Midbrain (tissue), 1 donor: ENCODE measurements around the gene VSNL1.

ENCODE experiments used
- DNase-seq: peaks from one replicate; lab custom pipeline; 2025; lab: John Stamatoyannopoulos, UW

The VSNL1 gene

GRCh38 chr2:17614174-17614930, 73.9 kb downstream of the VSNL1 start:
- DNase-seq = no peak

DNA sequence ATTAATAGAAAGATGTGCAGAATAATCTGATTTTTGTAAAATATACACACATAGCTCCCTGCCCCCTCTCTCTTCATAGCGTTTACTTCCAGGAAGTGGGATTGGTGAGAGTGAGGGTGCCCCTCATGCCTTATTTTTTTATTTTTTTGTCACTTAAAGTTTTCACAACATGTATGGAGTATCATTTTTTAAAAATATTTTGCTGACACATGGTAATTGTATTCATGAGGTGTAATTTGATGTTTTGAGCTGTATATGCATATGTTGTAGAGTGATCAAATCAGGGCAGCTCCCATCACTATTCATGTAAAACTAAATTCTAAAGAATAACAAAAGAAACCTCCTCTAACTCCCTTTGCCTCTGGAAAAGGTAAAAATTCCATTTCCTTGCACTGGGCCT, 74.7 kb downstream of the VSNL1 start:
- no peak for DNase-seq

- DNase-seq = no peak
Observed at GRCh38 chr2:17615728-17616351, 75.3 kb downstream of the VSNL1 start.

- no peak for DNase-seq
Observed at GRCh38 chr2:17616405-17616804, 75.9 kb downstream of the VSNL1 start.

DNA sequence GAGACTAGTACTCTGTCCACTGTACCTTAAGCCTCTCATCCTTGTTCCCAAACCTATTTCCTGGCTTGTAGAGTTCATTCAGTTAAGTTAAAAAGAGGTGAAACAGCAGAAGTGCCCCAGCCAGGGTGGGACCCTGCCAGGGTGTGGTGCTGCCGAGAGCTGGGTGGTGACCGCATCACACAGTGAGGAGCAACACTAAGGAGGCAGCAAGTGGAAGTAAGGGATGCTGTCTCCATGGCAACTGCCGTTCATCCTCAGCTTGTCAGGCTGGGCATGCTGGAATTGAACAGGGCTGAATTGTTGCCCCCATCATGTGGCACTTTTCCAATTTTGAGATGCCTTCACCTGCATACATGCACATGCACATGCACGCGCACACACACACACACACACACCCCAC, 77.0 kb downstream of the VSNL1 start:
- DNase-seq = no peak

GRCh38 chr2:17617955-17618354, 77.5 kb downstream of the VSNL1 start:
- DNase-seq = no peak

DNA sequence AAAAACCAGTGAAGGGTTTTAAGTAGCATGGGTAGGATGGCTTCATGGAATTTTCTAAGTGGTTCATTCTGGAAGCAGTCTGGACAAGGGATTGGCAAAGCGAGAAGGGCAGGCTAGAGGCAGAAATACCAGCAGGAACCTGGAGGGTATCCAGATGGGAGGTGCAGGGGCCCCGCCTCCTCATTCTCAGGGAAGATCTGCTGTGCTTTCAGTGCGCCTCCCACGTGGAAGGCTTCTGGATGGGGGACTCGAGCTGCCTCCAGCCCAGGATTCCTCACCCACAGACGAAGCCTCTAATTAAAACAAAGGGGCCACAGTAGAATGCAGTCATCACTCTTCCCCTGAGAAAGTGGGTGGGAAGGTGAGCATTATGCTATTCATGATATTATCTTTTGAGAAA, 79.8 kb downstream of the VSNL1 start:
- no peak for DNase-seq

- DNase-seq = no peak
Observed at GRCh38 chr2:17620841-17621240, 80.3 kb downstream of the VSNL1 start.

DNA sequence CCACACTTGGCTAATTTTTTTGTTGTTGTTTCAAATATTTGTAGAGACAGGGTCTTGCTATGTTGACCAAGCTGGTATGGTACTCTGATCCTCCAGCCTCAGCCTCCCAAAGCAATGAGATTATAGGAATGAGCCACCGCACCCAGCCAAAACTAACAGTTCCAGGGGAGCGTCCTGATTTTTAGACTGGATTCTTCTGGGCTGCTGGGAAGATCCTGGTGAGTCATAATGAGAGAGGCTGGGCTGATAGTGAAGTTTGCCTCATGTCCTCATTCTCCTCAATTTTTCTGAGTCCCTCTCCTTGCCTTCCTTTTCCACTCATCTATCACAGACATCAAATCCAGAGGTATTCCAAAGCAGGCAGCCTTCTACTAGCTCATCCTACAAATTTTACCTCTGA, 81.3 kb downstream of the VSNL1 start:
- no peak for DNase-seq

DNA sequence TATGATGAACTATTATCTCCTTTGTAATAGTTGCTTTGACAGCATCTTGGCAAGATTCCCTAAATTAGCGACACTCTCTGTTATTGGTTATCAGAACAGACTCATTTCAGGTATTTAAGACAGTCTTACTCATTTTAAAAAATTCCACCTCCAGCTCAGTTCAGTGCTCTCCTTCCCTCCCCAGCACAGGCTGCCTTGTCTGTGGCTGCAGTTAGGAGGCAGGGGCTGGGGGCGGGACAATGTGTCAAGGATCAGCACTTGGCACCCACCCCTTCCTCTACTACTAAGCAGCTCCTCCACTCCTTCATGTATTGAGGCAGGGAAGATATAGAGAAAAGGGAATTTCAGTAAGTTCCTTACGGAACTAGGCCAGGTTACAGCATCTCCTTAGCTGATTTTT, 85.0 kb downstream of the VSNL1 start:
- DNase-seq = no peak

DNA sequence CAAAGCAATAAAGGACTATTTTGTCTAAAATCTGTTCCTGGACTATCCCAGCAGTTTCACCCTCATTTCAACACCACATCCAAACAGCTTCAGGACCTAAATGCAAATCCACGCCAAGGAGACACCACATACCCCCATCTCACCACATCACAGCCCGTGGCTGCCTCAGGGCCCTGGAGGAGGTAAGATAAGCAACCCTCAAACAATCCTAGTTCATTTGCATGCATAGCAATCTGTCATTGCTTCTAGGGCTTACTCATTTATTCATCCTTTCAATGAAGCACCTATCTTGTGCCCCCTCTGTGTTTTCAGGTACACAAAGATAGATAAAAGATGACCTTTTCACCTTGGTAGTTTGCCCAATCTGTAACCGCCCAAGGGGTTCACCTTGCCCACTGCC, 86.5 kb downstream of the VSNL1 start:
- no peak for DNase-seq

DNA sequence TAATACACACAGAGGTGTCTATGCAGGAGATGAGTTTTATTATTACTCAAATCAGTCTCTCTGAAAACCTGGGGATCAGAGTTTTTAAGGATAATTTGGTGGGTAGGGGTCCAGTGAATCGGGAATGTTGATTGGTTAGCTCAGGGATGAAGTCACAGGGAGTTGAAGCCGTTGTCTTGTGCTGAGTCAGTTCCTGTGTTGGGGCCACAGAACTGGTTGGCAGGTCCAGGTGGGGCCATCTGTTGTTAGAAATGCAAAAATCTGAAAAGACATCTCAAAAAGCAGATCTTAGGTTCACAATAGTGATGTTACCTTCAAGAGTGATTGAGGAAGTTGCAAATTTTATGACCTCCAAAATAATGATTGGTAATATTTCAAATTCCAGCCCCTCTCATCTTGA, 86.9 kb downstream of the VSNL1 start:
- no peak for DNase-seq

DNA sequence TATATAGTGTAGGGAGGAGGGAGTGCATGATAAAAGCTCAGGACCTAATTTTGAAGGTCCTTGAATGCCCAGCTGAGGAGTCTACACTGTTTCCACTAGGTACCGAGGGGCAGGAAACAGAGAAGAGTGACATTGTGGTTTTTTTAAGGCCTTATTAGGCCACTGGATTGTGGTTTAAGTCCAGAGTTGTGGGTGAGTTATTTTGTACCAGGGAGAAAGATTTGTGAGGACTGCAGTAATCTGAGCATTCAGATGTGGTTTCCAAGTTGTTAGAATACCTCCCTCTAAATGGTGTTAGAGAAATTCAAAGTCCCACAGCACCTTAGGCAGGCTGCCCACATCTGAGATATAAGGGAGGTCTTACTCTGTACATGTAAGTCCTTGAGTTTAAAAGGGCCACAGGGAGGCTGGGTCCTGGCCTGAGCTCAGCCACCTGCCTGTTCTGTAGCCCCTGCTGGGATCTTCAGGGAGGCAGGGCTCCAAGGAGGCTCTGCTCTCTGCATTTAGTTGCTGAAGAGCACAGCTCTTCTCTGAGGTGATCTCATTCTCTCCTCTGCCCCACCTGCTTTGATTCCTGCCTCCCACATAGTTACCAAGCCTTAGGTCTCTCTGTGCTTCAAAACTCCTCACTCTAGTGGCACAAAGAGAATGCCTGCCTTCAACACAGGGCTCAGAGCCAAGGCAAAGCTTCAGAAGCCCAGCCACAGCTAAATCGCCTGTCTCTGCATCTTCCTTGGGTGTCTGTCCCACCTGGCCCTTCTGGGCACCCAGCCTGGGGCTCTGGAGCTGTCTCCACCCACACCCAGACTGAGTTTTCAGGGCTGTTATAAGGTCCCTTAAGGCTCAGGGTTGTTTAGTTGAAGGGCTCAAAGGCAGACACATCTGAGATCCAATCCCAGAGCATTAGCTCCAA, 88.1 kb downstream of the VSNL1 start:
- DNase-seq = no peak

GRCh38 chr2:17630089-17630488, 89.6 kb downstream of the VSNL1 start:
- DNase-seq = no peak

DNA sequence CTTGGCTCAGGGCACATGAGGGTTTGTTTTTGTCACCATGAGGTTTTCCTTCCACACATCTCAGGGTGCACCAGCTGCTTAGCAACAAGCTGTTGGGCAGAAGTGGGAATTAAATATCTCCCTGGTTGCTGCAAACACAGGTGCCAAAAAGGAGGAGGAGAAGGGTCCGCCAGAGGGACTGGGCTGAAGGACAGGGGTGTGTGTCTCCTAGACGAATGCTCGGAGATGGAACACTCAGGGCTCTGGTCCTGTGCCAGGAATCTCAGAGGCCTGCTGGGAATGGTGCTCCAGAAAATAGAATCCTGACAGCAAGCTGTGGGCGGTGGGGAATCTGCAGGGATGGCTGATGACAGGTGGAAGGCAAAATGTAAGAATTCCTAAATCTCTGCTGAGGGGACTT, 94.5 kb downstream of the VSNL1 start:
- no peak for DNase-seq

GRCh38 chr2:17636257-17636656, 95.8 kb downstream of the VSNL1 start:
- no peak for DNase-seq

DNA sequence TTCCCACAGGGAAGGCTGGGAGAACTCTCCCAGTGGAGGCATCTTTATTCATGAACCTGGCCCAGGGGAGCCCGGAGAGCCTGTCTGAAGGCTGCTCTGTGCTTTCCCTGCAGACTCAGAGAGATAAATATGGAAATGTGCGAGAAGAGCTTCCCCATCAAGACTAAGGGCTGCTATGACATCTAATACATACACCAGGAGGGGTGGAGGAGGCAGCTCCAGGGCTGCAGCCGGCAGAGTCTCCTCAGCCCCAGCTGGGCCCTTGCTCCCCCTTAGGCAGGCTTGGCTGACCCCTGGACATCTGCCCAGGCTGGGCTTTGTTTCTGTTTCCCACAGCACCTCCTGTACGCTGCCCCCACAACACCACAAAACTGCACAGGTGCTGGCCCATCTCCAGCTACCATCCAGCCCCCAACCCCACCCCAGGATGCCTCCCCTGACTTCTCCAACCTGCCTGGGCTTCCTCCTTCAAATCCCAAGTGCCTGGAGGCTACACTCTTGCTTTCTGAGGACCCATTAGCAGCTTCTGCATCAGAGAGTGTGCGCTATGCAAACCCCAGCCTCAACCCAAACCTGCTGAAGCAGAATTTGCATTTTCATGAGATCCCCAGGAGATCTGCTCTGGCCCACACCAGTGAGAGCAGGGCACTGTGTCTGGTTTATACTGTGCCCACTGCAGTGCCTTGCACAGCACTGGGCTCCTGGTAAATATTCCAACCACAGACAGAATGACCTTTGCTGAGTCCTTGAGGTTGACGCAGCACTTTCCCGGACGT, 96.8 kb downstream of the VSNL1 start:
- DNase-seq = no peak

DNA sequence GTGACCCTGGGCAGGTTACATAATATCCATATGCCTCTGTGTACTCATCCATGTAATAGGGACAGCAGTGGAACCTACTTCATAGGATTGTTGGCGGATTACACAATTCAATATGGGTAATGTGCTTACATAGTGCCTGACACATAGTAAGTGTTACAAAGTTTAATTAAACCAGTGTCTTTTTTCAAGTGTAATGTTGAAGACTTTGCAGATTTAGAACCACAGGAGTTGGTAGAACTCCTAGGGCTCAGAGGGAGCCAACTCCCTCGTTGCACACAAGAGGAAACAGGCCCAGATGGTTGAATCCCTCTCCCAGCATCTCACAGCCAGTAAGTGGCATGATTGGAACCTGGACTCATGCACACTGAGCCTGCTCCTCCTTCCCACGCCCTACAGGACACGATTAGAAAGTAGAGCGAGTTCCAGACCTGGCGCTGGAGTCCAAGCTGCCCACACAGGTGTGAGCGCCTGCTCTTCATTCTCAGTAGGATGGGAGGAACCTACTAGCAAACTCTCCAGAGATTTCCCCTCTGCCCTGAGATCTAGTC, 97.8 kb downstream of the VSNL1 start:
- DNase-seq = no peak

GRCh38 chr2:17640406-17640805, 99.9 kb downstream of the VSNL1 start:
- no peak for DNase-seq

GRCh38 chr2:17643031-17643615, 102.6 kb downstream of the VSNL1 start:
- DNase-seq = no peak

- no peak for DNase-seq
Observed at GRCh38 chr2:17644997-17645720, 104.7 kb downstream of the VSNL1 start.
